Fibroblast of skin of scalp (primary cell): Measurements from ENCODE around the gene NUBPL.
A peak's percentile ranks its signal among the peaks of the same experiment; 100 is the strongest.
"Not testable (repeated sequence)": the region's sequence is repeated elsewhere in the genome, so short reads cannot be mapped to it uniquely, and the experiment has no call there.

Experiments
- DNase-seq: peaks from one replicate; pipeline ENCODE4 v3.0.0-alpha.2; 2013

Gene NUBPL

GRCh38 chr14:31578792-31579501 lies 17.7 kb downstream of the NUBPL start:
- DNase-seq = no peak

- DNase-seq = no peak
These were observed 19.0 kb downstream of the NUBPL start for GRCh38 chr14:31580234-31580633.

- DNase-seq = peak; percentile 69
These were observed 21.1 kb downstream of the NUBPL start for GRCh38 chr14:31582286-31582691.

GRCh38 chr14:31582836-31583452 lies 21.7 kb downstream of the NUBPL start:
- no peak for DNase-seq

- no peak for DNase-seq
These were observed 29.0 kb downstream of the NUBPL start for GRCh38 chr14:31590206-31590605.

- DNase-seq = no peak
These were observed 30.9 kb downstream of the NUBPL start for GRCh38 chr14:31592122-31592521.

GRCh38 chr14:31592631-31593030 lies 31.4 kb downstream of the NUBPL start:
- peak; percentile 61 for DNase-seq

GRCh38 chr14:31596342-31597095 lies 35.3 kb downstream of the NUBPL start:
- DNase-seq = peak; percentile 60

GRCh38 chr14:31605702-31606101 lies 44.5 kb downstream of the NUBPL start:
- no peak for DNase-seq

GRCh38 chr14:31611778-31612433 lies 50.7 kb downstream of the NUBPL start:
- DNase-seq = no peak

- DNase-seq = no peak
These were observed 52.0 kb downstream of the NUBPL start for GRCh38 chr14:31613188-31613587.

- DNase-seq = not testable (repeated sequence)
These were observed 57.7 kb downstream of the NUBPL start for GRCh38 chr14:31618884-31619283.

- no peak for DNase-seq
These were observed 58.2 kb downstream of the NUBPL start for GRCh38 chr14:31619440-31619839.

- DNase-seq = not testable (repeated sequence)
These were observed 59.7 kb downstream of the NUBPL start for GRCh38 chr14:31620898-31621297.

GRCh38 chr14:31622060-31622459 lies 60.9 kb downstream of the NUBPL start:
- DNase-seq = no peak

GRCh38 chr14:31652900-31653299 lies 91.7 kb downstream of the NUBPL start:
- DNase-seq = not testable (repeated sequence)

- DNase-seq = no peak
These were observed 96.7 kb downstream of the NUBPL start for GRCh38 chr14:31657917-31658316.

GRCh38 chr14:31659278-31659677 lies 98.1 kb downstream of the NUBPL start:
- no peak for DNase-seq

GRCh38 chr14:31660191-31660590 lies 99.0 kb downstream of the NUBPL start:
- DNase-seq = no peak

GRCh38 chr14:31660728-31661127 lies 99.5 kb downstream of the NUBPL start:
- no peak for DNase-seq

GRCh38 chr14:31668348-31668747 lies 107.1 kb downstream of the NUBPL start:
- DNase-seq = no peak

- DNase-seq = no peak
These were observed 111.5 kb downstream of the NUBPL start for GRCh38 chr14:31672709-31673108.

GRCh38 chr14:31677052-31677451 lies 115.8 kb downstream of the NUBPL start:
- no peak for DNase-seq
